ENCODE measurements around the gene LPAR5. TPM values are rescaled to one million over a fixed set of nuclear protein-coding genes. Genes with fewer than 3 reads are reported as not detected.

Gene LPAR5
- total and polyA plus RNA-seq, 2 experiments from 2014 or later: 0.60 to 2.0 TPM

- Histone ChIP-seq H4K20me1 (ENCODE audit: insufficient read depth, poor library complexity, severe bottlenecking) (no peaks in the 10 kb centered on the region), H3K9me2 (replicated peaks; ENCODE audit: insufficient read depth) (no peaks in the 10 kb centered on the region), H3K4me2 (no peak overlapping the region), H3K4me3 (no peak overlapping the region), H3K36me3 (replicated peaks; ENCODE audit: insufficient read depth, low read depth) (no peaks in the 10 kb centered on the region), H2AFZ (no peak overlapping the region), H3K4me1 (ENCODE audit: insufficient read depth) (no peaks in the 10 kb centered on the region), H3K9me3 (ENCODE audit: low read depth) (no peaks in the 10 kb centered on the region), H3K27ac (no peak overlapping the region), H3K79me2 (peaks cover 13% of the 10 kb centered on the region), H3K27me3 (no peaks in the 10 kb centered on the region)
- DNase-seq (ENCODE audit: low spot score): no peak
- 92% methylated on average over 5 of the region's 5 CpGs for WGBS (ENCODE audit: low lambda C conversion rate, missing lambda C conversion rate)
- TF ChIP-seq EZH2 (IDR thresholded peaks at IDR 0.05; ENCODE audit: borderline replicate concordance) (no peak), CTCF (IDR thresholded peaks at IDR 0.05; ENCODE audit: poor library complexity) (no peak), EZH2phosphoT487 (IDR thresholded peaks at IDR 0.05; ENCODE audit: low read depth, severe bottlenecking, unreplicated experiment) (no peak)
These were observed 18.2 kb upstream of the LPAR5 start for GRCh38 chr12:6653987-6654386.

GRCh38 chr12:6653342-6653741 is 17.6 kb upstream of the LPAR5 start:
- WGBS (ENCODE audit: low lambda C conversion rate, missing lambda C conversion rate): 100% methylated on average over 1 of the region's 1 CpG
- no peaks in the 10 kb centered on the region for H4K20me1 ChIP-seq (ENCODE audit: insufficient read depth, poor library complexity, severe bottlenecking)
- H3K4me3 ChIP-seq: no peak overlapping the region
- DNase-seq (ENCODE audit: low spot score): no peak
- no peak overlapping the region for H2AFZ ChIP-seq
- H3K4me1 ChIP-seq (ENCODE audit: insufficient read depth): no peaks in the 10 kb centered on the region
- no peak overlapping the region for H3K27ac ChIP-seq
- no peaks in the 10 kb centered on the region for H3K27me3 ChIP-seq
- H3K79me2 ChIP-seq: peaks cover 8% of the 10 kb centered on the region
- no peak overlapping the region for H3K4me2 ChIP-seq
- no peaks in the 10 kb centered on the region for H3K9me3 ChIP-seq (ENCODE audit: low read depth)
- no peaks in the 10 kb centered on the region for H3K9me2 ChIP-seq (replicated peaks; ENCODE audit: insufficient read depth)
- no peaks in the 10 kb centered on the region for H3K36me3 ChIP-seq (replicated peaks; ENCODE audit: insufficient read depth, low read depth)
- TF ChIP-seq CTCF (IDR thresholded peaks at IDR 0.05; ENCODE audit: poor library complexity): no peak

- no peaks in the 10 kb centered on the region for H3K27me3 ChIP-seq
- H2AFZ ChIP-seq: no peak overlapping the region
- no peaks in the 10 kb centered on the region for H3K36me3 ChIP-seq (replicated peaks; ENCODE audit: insufficient read depth, low read depth)
- H3K9me2 ChIP-seq (replicated peaks; ENCODE audit: insufficient read depth): no peaks in the 10 kb centered on the region
- H3K4me2 ChIP-seq: no peak overlapping the region
- H3K79me2 ChIP-seq: peaks cover 2% of the 10 kb centered on the region
- WGBS (ENCODE audit: low lambda C conversion rate, missing lambda C conversion rate): 92% methylated on average over 12 of the region's 12 CpGs
- DNase-seq (ENCODE audit: low spot score): no peak
- H3K9me3 ChIP-seq (ENCODE audit: low read depth): no peaks in the 10 kb centered on the region
- H3K27ac ChIP-seq: no peak overlapping the region
- TF ChIP-seq EZH2 (IDR thresholded peaks at IDR 0.05; ENCODE audit: borderline replicate concordance): no peak
- no peak for TF ChIP-seq CTCF (IDR thresholded peaks at IDR 0.05; ENCODE audit: poor library complexity)
- TF ChIP-seq EZH2phosphoT487 (IDR thresholded peaks at IDR 0.05; ENCODE audit: low read depth, severe bottlenecking, unreplicated experiment): no peak
- H3K4me3 ChIP-seq: no peak overlapping the region
- no peaks in the 10 kb centered on the region for H3K4me1 ChIP-seq (ENCODE audit: insufficient read depth)
- H4K20me1 ChIP-seq (ENCODE audit: insufficient read depth, poor library complexity, severe bottlenecking): no peaks in the 10 kb centered on the region
These were observed 16.6 kb upstream of the LPAR5 start for GRCh38 chr12:6652391-6652790.

- H3K9me3 ChIP-seq (ENCODE audit: low read depth): no peaks in the 10 kb centered on the region
- no peak overlapping the region for H2AFZ ChIP-seq
- no peaks in the 10 kb centered on the region for H3K9me2 ChIP-seq (replicated peaks; ENCODE audit: insufficient read depth)
- no peaks in the 10 kb centered on the region for H3K27me3 ChIP-seq
- no peaks in the 10 kb centered on the region for H3K4me1 ChIP-seq (ENCODE audit: insufficient read depth)
- H3K79me2 ChIP-seq: no peaks in the 10 kb centered on the region
- no peaks in the 10 kb centered on the region for H4K20me1 ChIP-seq (ENCODE audit: insufficient read depth, poor library complexity, severe bottlenecking)
- H3K4me2 ChIP-seq: no peak overlapping the region
- no peaks in the 10 kb centered on the region for H3K36me3 ChIP-seq (replicated peaks; ENCODE audit: insufficient read depth, low read depth)
- DNase-seq (ENCODE audit: low spot score): no peak
- WGBS (ENCODE audit: low lambda C conversion rate, missing lambda C conversion rate): 95% methylated on average over 8 of the region's 8 CpGs
- TF ChIP-seq EZH2phosphoT487 (IDR thresholded peaks at IDR 0.05; ENCODE audit: low read depth, severe bottlenecking, unreplicated experiment) (no peak), CTCF (IDR thresholded peaks at IDR 0.05; ENCODE audit: poor library complexity) (no peak), EZH2 (IDR thresholded peaks at IDR 0.05; ENCODE audit: borderline replicate concordance) (no peak)
- H3K27ac ChIP-seq: no peak overlapping the region
- no peak overlapping the region for H3K4me3 ChIP-seq
These were observed 15.1 kb upstream of the LPAR5 start for GRCh38 chr12:6650832-6651231.
